ENCODE measurements around the gene MDM2.

GRCh38 chr12:68873316-68873715 is 65.3 kb downstream of the MDM2 start:
- no peak for TF ChIP-seq CTCF (IDR thresholded peaks at IDR 0.05)
- TF ChIP-seq POLR2A (IDR thresholded peaks at IDR 0.05) = no peak
